Subcutaneous adipose tissue (tissue), 4 donors: ENCODE results near the gene HTR2B. TPM values are rescaled to one million over a fixed set of nuclear protein-coding genes. Genes with fewer than 3 reads are reported as not detected.

Experiments
- total RNA-seq, 4 donors: library from RNA; depleted of rRNA; stranded (reverse); fragments of >200 nt; gene quantifications; one replicate each; pipeline ENCODE4 v1.1.0, GENCODE V29; 2016
- TF ChIP-seq, protein P1 (sequence below): fragments of 450-650 bp; IDR thresholded peaks from one replicate; pipeline ENCODE4 v1.5.1; 2016; ENCODE audit warnings: low read depth, mild to moderate bottlenecking, control low read depth, antibody characterized with exemption, moderate library complexity

HTR2B gene
- total RNA-seq, 4 donors from 2014 or later = 0.88 to 13.3 (median 1.4) TPM

DNA sequence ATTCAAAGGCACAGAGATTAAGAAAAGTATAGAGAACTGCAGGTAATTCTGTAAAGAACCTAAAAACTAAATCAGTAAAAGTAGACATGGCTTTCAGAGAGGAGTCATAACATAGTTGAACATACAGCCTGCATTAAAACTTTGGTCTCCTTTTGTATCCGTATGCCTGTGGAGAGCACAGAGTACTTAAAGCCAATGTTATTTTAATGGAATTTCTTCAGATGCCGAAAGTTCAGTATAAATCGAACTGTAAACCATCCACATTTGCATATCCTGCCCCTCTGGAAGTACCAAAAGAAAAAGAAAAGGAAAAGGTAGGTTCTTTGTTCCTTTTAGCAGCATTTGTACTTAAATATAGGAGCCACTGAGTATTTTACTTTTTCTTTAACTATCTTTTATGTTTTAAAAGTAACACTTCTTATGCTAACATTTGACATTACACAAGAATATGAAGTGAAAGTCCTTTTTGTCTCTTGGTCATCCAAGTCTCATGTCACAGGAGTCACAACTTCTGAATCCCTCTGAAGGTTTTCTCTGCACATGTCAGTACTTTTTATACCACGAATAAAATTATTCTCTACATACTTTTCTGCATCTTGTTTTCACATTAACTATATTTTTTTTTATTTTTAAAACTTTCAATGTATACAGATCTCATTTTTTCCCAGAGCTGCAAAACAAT is 38.7 kb upstream of the HTR2B start:
- TF ChIP-seq, protein P1, sequence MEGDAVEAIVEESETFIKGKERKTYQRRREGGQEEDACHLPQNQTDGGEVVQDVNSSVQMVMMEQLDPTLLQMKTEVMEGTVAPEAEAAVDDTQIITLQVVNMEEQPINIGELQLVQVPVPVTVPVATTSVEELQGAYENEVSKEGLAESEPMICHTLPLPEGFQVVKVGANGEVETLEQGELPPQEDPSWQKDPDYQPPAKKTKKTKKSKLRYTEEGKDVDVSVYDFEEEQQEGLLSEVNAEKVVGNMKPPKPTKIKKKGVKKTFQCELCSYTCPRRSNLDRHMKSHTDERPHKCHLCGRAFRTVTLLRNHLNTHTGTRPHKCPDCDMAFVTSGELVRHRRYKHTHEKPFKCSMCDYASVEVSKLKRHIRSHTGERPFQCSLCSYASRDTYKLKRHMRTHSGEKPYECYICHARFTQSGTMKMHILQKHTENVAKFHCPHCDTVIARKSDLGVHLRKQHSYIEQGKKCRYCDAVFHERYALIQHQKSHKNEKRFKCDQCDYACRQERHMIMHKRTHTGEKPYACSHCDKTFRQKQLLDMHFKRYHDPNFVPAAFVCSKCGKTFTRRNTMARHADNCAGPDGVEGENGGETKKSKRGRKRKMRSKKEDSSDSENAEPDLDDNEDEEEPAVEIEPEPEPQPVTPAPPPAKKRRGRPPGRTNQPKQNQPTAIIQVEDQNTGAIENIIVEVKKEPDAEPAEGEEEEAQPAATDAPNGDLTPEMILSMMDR = no peak

GRCh38 chr2:231163011-231163410 is 38.2 kb upstream of the HTR2B start:
- TF ChIP-seq, protein P1 = no peak

DNA sequence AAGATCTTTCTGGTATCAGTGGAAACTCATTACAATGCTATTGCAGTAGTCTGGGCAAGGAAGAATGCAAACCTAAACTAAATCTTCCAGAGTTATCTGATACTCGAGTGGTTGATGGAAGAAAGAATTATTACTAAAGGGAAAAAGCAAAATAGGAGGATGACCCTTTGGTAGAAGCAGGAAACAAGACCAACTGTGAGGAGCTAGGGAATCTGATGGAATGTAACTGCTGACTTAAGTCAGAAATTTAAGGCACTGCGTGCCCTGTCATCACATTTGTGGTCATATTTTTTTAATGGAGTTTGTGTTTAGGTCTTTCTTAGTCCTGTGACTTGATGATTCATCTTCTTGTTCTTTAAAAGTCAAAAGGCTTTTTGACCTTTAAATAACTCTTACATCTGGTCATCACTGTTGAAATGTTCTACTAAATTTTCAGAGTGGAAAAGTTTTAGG is 37.1 kb upstream of the HTR2B start:
- TF ChIP-seq, protein P1 = no peak

DNA sequence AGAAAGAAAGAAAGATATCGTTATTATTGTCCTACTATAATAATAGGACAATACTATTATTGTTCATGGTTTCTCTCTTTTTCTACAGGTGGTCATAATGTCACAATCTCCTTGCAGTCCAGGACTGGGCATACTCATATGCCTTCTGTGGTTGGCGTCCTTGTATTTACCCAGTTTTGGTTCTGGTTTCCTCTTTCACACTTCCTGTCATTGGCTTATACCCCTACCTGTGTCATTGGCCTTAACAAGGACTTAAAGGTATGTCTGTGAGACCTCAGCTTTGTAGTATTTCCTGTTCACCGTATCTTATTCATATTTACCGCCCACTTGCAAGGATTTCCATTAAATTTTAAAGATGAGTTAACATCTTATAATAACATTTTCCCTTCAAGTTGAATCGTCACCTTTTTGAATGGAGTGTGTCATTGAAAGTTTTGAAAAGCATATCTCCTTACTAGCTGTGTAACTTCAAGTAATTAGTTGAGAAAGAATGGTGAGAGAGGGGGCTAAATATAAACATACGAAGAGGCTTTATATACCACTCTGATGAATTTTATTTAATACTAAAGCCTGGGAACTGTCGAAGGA is 36.5 kb upstream of the HTR2B start:
- TF ChIP-seq, protein P1 = no peak

- TF ChIP-seq, protein P1 = no peak
Observed at GRCh38 chr2:231160701-231161100, 35.9 kb upstream of the HTR2B start.

GRCh38 chr2:231159306-231159705 is 34.5 kb upstream of the HTR2B start:
- TF ChIP-seq, protein P1 = no peak

GRCh38 chr2:231152800-231153557 is 28.1 kb upstream of the HTR2B start:
- TF ChIP-seq, protein P1 = no peak
